Gastrocnemius medialis (tissue), 4 donors: Measurements from ENCODE around the gene IFT57.

Source experiments
- POLR2A ChIP-seq, 2 donors: fragments of 450-650 bp; IDR thresholded peaks; one replicate each; pipeline ENCODE4 v1.6.1; 2017; ENCODE audit warnings: antibody characterized with exemption in 2 of 2, mild to moderate bottlenecking in 2 of 2, moderate library complexity in 2 of 2
- TF ChIP-seq, protein P1 (sequence below), 5 experiments: fragments of 450-650 bp in 3 of 5; fragments of 200-600 bp in 2 of 5; sonication (generic) in 2 of 5; IDR thresholded peaks in 4 of 5; conservative IDR thresholded peaks in 1 of 5; 1 replicate in 4 of 5; 2 replicates in 1 of 5; pipeline ENCODE4 v1.5.1; 2016 to 2019; ENCODE audit warnings: antibody characterized with exemption in 5 of 5, mild to moderate bottlenecking in 3 of 5, moderate library complexity in 3 of 5

DNA sequence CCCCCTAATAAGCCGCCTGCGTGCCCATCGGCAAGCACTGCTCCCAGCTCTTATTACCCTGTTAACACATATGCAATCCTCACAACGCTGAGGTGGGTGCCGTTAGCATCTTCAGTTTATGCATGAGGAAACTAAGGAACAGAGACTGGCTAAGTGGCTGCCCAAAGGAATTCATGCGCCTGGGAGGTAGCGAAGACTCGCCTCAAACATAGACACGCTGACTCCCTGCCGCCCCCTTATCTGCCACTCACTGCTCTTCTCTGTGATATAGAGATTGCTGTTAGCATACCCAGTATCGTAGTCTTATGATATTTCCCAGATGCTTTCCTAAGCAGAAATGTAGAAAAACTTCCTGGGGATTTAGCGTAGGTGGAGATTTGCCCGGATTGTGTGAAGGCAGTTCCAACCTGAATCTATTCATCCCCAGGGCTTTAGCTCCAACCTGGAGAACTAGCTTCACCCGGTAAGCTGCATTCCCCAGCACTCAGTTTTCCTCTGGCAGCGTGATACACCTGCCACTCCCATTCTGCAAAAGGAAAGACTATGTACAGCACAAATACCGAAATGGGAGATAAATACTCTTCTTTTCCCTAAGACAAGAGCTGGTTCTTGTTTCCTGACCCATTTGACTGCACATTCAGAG, 107.7 kb downstream of the IFT57 start:
- no peak for TF ChIP-seq POLR2A (IDR thresholded peaks at IDR 0.05)
- TF ChIP-seq, protein P1, sequence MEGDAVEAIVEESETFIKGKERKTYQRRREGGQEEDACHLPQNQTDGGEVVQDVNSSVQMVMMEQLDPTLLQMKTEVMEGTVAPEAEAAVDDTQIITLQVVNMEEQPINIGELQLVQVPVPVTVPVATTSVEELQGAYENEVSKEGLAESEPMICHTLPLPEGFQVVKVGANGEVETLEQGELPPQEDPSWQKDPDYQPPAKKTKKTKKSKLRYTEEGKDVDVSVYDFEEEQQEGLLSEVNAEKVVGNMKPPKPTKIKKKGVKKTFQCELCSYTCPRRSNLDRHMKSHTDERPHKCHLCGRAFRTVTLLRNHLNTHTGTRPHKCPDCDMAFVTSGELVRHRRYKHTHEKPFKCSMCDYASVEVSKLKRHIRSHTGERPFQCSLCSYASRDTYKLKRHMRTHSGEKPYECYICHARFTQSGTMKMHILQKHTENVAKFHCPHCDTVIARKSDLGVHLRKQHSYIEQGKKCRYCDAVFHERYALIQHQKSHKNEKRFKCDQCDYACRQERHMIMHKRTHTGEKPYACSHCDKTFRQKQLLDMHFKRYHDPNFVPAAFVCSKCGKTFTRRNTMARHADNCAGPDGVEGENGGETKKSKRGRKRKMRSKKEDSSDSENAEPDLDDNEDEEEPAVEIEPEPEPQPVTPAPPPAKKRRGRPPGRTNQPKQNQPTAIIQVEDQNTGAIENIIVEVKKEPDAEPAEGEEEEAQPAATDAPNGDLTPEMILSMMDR (IDR thresholded peaks at IDR 0.05 in 4 of 5, conservative IDR thresholded peaks at IDR 0.05 in 1 of 5), result no peak
